ENCODE measurements around the gene TK2.

DNA sequence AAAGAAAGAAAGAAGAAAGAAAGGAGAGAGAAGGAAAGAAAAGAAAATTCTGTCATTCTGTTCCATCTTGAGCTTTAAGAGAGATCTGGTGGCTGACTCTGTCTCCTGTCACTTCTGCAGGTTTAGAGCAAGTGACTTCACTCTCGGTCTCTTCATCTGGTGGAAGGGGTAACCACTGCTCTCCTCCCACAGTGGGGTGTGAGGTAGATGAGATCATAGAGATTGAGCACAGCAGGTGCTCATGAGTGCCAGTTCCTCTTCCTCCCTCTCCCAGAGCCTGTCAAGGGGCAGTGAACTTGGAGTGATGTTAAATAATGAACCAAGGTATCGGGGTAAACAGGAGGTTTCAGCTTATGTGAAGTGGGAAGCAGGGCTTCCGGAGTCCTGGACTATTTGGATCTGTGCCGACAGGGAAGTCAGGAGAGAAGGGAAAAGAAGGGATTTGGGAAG, 75.1 kb downstream of the TK2 start:
- TF ChIP-seq, protein P1, sequence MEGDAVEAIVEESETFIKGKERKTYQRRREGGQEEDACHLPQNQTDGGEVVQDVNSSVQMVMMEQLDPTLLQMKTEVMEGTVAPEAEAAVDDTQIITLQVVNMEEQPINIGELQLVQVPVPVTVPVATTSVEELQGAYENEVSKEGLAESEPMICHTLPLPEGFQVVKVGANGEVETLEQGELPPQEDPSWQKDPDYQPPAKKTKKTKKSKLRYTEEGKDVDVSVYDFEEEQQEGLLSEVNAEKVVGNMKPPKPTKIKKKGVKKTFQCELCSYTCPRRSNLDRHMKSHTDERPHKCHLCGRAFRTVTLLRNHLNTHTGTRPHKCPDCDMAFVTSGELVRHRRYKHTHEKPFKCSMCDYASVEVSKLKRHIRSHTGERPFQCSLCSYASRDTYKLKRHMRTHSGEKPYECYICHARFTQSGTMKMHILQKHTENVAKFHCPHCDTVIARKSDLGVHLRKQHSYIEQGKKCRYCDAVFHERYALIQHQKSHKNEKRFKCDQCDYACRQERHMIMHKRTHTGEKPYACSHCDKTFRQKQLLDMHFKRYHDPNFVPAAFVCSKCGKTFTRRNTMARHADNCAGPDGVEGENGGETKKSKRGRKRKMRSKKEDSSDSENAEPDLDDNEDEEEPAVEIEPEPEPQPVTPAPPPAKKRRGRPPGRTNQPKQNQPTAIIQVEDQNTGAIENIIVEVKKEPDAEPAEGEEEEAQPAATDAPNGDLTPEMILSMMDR (IDR thresholded peaks at IDR 0.05): no peak
- TF ChIP-seq POLR2A (IDR thresholded peaks at IDR 0.05): no peak
- TF ChIP-seq POLR2AphosphoS5 (IDR thresholded peaks at IDR 0.05): no peak

All from prostate gland (tissue), 2 donors.